OCI-LY7 (cell line): Measurements from ENCODE around the gene KIF21B.

Experiments used
- CTCF ChIP-seq: fragments of 200-600 bp; sonication (generic); conservative IDR thresholded peaks from 2 replicates; pipeline ENCODE4 v1.5.1; 2014; ENCODE audit warnings: mild to moderate bottlenecking, antibody characterized with exemption, low read length, moderate library complexity, mixed read lengths
- EZH2phosphoT487 ChIP-seq: fragments of 200-600 bp; sonication (generic); IDR thresholded peaks from 2 replicates; pipeline ENCODE4 v1.6.1; 2018; ENCODE audit warnings: low read depth, borderline replicate concordance, mild to moderate bottlenecking, mixed run types, antibody characterized with exemption, low read length, moderate library complexity, mixed read lengths

- no peak for TF ChIP-seq CTCF
- no peak for TF ChIP-seq EZH2phosphoT487
Observed at GRCh38 chr1:200966934-200967333, 56.6 kb downstream of the KIF21B start.
